IMR-90 (cell line): ENCODE results near the gene ZNF646.

Experiments used
- CEBPB ChIP-seq: IDR thresholded peaks from 2 replicates; pipeline ENCODE4 v1.6.1; 2012; ENCODE audit warnings: low read depth, low read length, improper control_type of control experiment
- CHD1 ChIP-seq: IDR thresholded peaks from 2 replicates; pipeline ENCODE4 v1.6.1; 2012; ENCODE audit warnings: low read depth, low read length, improper control_type of control experiment
- MAFK ChIP-seq: IDR thresholded peaks from 2 replicates; pipeline ENCODE4 v1.6.1; 2012; ENCODE audit warnings: low read depth, low read length, improper control_type of control experiment
- MXI1 ChIP-seq: IDR thresholded peaks from 2 replicates; pipeline ENCODE4 v1.6.1; 2012; ENCODE audit warnings: low read depth, mild to moderate bottlenecking, low read length, moderate library complexity, borderline replicate concordance
- POLR2A ChIP-seq: IDR thresholded peaks from 2 replicates; pipeline ENCODE4 v1.6.1; 2012; ENCODE audit warnings: mild to moderate bottlenecking, low read depth, low read length
- RFX5 ChIP-seq: IDR thresholded peaks from 2 replicates; pipeline ENCODE4 v1.8.0; 2012; ENCODE audit warnings: low read depth, mild to moderate bottlenecking, low read length, moderate library complexity
- TF ChIP-seq, protein P1 (sequence below): conservative IDR thresholded peaks from 2 replicates; pipeline ENCODE4 v1.5.1; 2012; ENCODE audit warnings: mild to moderate bottlenecking, low read depth, low read length, improper control_type of control experiment
- TF ChIP-seq, protein P2 (sequence below): fragments of 150-350 bp; IDR thresholded peaks from 2 replicates; pipeline ENCODE4 v1.6.1; 2016; ENCODE audit warnings: low read depth, mild to moderate bottlenecking, low read length, moderate library complexity, borderline replicate concordance

DNA sequence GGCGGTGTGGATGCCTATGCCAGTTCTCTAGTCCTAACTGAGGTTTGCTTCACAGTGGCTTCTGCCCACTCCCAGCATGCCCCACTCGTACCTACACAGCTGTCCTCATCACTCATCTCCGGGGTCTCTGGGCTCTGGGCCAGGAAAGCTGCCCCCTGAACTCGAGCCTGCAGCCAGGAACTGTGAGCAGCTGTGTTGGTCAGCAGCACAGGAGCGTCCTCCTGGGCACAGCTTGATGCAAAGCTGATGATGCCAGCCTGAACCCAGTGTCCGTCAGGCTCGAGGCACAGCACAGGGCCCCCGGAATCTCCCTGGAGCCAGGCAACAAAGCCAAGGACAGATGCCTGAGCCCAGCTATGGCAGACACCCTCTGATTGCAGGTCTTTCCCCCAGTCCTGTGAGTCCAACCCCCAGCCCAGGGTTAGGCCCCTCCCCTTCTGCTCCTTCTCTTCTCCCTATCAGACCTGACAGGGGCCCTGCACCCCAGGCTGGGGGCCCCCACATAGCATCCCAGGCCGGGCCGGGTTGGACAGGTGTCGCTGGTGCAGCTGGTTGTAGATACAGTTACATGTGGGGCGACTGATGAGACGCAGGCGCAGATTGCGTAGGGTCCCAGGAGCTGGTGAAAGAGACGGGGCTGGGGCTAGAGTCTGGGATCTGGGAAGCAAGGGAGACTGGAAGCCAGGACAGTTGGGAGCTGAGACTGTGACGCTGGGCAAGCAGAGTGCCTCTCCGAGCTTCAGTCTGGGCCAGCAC is 11.8 kb downstream of the ZNF646 start:
- TF ChIP-seq, protein P1, sequence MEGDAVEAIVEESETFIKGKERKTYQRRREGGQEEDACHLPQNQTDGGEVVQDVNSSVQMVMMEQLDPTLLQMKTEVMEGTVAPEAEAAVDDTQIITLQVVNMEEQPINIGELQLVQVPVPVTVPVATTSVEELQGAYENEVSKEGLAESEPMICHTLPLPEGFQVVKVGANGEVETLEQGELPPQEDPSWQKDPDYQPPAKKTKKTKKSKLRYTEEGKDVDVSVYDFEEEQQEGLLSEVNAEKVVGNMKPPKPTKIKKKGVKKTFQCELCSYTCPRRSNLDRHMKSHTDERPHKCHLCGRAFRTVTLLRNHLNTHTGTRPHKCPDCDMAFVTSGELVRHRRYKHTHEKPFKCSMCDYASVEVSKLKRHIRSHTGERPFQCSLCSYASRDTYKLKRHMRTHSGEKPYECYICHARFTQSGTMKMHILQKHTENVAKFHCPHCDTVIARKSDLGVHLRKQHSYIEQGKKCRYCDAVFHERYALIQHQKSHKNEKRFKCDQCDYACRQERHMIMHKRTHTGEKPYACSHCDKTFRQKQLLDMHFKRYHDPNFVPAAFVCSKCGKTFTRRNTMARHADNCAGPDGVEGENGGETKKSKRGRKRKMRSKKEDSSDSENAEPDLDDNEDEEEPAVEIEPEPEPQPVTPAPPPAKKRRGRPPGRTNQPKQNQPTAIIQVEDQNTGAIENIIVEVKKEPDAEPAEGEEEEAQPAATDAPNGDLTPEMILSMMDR, result no peak
- no peak for TF ChIP-seq MXI1
- TF ChIP-seq POLR2A, result no peak
- no peak for TF ChIP-seq RFX5
- no peak for TF ChIP-seq MAFK
- TF ChIP-seq CEBPB, result no peak
- TF ChIP-seq, protein P2, sequence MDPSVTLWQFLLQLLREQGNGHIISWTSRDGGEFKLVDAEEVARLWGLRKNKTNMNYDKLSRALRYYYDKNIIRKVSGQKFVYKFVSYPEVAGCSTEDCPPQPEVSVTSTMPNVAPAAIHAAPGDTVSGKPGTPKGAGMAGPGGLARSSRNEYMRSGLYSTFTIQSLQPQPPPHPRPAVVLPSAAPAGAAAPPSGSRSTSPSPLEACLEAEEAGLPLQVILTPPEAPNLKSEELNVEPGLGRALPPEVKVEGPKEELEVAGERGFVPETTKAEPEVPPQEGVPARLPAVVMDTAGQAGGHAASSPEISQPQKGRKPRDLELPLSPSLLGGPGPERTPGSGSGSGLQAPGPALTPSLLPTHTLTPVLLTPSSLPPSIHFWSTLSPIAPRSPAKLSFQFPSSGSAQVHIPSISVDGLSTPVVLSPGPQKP, result no peak
- TF ChIP-seq CHD1, result no peak
